Ishikawa (cell line): Measurements from ENCODE around the gene EDN1.

Source experiments
- CEBPB ChIP-seq: IDR thresholded peaks from 2 replicates; pipeline ENCODE4 v1.6.1; 2012
- CREB1 ChIP-seq: IDR thresholded peaks from 2 replicates; pipeline ENCODE4 v1.6.1; 2012; ENCODE audit warnings: low read depth
- EGR1 ChIP-seq: IDR thresholded peaks from 2 replicates; pipeline ENCODE4 v1.6.1; 2012
- EP300 ChIP-seq: IDR thresholded peaks from 2 replicates; pipeline ENCODE4 v1.6.1; 2012; ENCODE audit warnings: borderline replicate concordance
- FOXM1 ChIP-seq: IDR thresholded peaks from 2 replicates; pipeline ENCODE4 v1.6.1; 2012; ENCODE audit warnings: low read depth, borderline replicate concordance
- NFIC ChIP-seq: IDR thresholded peaks from 2 replicates; pipeline ENCODE4 v1.6.1; 2012
- RAD21 ChIP-seq: IDR thresholded peaks from 2 replicates; pipeline ENCODE4 v1.6.1; 2012; ENCODE audit warnings: low read depth
- TAF1 ChIP-seq: IDR thresholded peaks from 2 replicates; pipeline ENCODE4 v1.6.1; 2012; ENCODE audit warnings: low read depth, mild to moderate bottlenecking
- TCF12 ChIP-seq: IDR thresholded peaks from 2 replicates; pipeline ENCODE4 v1.6.1; 2012; ENCODE audit warnings: low read depth
- TEAD4 ChIP-seq: IDR thresholded peaks from 2 replicates; pipeline ENCODE4 v1.6.1; 2012
- YY1 ChIP-seq: IDR thresholded peaks from 2 replicates; pipeline ENCODE4 v1.6.1; 2012; ENCODE audit warnings: low read depth
- ZBTB7A ChIP-seq: IDR thresholded peaks from 2 replicates; pipeline ENCODE4 v1.6.1; 2012; ENCODE audit warnings: low read depth
- TF ChIP-seq, protein P1 (sequence below): IDR thresholded peaks from 2 replicates; pipeline ENCODE4 v1.6.1; 2012
- TF ChIP-seq, protein P2 (sequence below): IDR thresholded peaks from 2 replicates; pipeline ENCODE4 v1.6.1; 2012
- TF ChIP-seq, protein P3 (sequence below): IDR thresholded peaks from 2 replicates; pipeline ENCODE4 v1.6.1; 2012; ENCODE audit warnings: low read depth, mild to moderate bottlenecking

The EDN1 gene

DNA sequence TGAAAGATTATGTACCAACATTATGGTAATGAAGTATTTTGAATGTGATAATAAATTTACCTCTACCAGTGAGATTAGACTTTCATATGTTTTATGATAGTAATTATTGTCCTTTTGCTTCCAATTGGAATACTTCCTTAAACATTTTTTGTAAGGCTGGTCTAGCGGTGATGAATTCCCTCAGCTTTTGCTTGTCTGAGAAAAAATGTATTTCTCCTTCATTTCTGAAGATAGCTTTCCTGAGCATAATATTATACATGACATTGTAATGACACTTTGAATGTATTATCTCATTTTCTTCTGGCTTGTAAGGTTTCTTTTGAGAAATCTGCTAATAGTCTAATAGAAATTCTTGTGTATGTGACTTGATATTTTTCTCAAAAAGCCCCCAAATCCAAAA is 18.6 kb upstream of the EDN1 start:
- TF ChIP-seq, protein P1, sequence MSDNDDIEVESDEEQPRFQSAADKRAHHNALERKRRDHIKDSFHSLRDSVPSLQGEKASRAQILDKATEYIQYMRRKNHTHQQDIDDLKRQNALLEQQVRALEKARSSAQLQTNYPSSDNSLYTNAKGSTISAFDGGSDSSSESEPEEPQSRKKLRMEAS, result no peak
- TF ChIP-seq NFIC (no peak), EP300 (no peak), EGR1 (no peak), TAF1 (no peak)

DNA sequence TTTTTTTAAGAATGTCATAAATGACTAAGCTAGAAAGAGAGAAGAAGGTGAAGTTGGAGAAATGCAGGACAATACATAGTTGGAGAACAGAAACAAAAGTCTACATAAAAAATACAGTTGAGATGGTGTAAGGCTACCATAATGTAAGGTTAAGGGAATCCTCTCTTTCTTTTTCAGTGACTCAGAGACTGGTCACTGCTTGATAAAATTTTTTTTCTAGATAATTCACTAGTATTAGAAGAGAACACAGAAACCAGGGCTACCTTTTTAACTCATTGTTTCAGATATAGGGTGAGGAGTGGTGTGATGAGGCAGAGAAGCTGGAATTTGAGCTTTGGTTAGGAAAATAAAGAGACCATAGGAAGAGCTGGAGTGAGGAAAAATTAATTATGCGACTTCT is 18.2 kb upstream of the EDN1 start:
- TF ChIP-seq EGR1 (no peak), FOXM1 (no peak), TCF12 (no peak), RAD21 (no peak), CREB1 (no peak), YY1 (no peak), EP300 (no peak), TAF1 (no peak), CEBPB (no peak), TEAD4 (no peak), NFIC (no peak), ZBTB7A (no peak)
- TF ChIP-seq, protein P2, sequence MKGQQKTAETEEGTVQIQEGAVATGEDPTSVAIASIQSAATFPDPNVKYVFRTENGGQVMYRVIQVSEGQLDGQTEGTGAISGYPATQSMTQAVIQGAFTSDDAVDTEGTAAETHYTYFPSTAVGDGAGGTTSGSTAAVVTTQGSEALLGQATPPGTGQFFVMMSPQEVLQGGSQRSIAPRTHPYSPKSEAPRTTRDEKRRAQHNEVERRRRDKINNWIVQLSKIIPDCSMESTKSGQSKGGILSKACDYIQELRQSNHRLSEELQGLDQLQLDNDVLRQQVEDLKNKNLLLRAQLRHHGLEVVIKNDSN, result no peak
- TF ChIP-seq, protein P3, sequence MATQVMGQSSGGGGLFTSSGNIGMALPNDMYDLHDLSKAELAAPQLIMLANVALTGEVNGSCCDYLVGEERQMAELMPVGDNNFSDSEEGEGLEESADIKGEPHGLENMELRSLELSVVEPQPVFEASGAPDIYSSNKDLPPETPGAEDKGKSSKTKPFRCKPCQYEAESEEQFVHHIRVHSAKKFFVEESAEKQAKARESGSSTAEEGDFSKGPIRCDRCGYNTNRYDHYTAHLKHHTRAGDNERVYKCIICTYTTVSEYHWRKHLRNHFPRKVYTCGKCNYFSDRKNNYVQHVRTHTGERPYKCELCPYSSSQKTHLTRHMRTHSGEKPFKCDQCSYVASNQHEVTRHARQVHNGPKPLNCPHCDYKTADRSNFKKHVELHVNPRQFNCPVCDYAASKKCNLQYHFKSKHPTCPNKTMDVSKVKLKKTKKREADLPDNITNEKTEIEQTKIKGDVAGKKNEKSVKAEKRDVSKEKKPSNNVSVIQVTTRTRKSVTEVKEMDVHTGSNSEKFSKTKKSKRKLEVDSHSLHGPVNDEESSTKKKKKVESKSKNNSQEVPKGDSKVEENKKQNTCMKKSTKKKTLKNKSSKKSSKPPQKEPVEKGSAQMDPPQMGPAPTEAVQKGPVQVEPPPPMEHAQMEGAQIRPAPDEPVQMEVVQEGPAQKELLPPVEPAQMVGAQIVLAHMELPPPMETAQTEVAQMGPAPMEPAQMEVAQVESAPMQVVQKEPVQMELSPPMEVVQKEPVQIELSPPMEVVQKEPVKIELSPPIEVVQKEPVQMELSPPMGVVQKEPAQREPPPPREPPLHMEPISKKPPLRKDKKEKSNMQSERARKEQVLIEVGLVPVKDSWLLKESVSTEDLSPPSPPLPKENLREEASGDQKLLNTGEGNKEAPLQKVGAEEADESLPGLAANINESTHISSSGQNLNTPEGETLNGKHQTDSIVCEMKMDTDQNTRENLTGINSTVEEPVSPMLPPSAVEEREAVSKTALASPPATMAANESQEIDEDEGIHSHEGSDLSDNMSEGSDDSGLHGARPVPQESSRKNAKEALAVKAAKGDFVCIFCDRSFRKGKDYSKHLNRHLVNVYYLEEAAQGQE, result no peak
- TF ChIP-seq, protein P1, result no peak

DNA sequence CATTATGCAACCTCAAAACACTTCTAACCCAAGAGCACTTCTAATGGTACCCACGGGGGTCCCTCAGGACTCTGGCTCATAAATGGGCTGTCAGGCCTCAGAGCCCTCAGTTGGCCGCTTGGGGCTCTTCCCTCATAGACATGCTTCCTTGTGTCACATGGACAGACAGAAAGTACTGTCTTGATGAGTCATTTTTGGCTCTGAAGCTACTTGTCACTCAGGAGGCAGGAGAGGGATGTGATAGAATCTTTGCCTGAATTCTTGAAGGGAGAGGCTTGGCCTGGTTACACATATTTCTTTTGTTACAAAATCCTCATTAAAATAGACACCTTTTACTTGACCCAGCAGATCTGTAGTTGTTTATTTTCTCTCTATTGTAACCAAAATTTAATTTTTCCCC is 15.1 kb upstream of the EDN1 start:
- TF ChIP-seq TEAD4, result no peak
- TF ChIP-seq, protein P1, result no peak
- no peak for TF ChIP-seq EGR1
- TF ChIP-seq YY1, result no peak
- TF ChIP-seq FOXM1, result no peak
- TF ChIP-seq RAD21, result no peak
- TF ChIP-seq ZBTB7A, result no peak
- no peak for TF ChIP-seq TAF1
- no peak for TF ChIP-seq CEBPB
- no peak for TF ChIP-seq TCF12

DNA sequence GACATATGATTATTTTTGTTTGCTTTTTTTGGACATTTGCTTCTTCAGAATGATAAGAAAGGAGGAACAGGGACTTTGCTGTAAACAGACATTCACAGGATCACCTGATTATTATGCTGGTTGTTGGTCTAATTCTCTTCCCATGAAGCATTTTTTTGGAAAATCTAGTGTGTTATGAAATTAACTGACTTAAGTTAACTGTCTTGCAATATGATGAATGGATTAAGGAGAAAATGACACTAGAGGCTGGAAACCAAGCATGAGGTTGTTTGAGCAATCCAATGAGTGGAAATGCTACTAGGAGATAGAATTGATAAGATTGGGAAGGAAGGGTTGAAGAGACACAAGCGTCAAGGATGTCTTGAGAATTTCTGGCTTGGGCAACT is 13.2 kb upstream of the EDN1 start:
- TF ChIP-seq CREB1, result no peak
- TF ChIP-seq YY1, result no peak
- TF ChIP-seq NFIC, result no peak
- TF ChIP-seq TCF12, result no peak

DNA sequence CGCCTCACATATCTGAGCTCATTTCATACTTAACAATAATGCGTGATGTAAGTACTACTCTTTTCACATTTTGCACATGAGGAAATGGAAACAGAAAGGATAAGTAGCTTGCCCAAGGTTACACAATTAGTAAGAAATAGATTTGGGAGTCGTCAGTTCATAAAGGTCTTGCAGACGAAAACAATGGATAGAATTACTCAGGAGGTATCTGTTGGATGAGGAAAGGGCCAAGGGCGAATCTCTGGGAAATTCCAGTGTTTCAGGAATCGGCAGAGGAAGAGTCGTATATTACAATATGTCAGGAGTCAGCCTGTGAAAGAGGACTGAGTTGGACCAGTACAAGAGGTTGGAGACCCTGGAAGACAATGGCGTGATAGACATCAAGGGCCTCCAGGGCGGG is 12.8 kb upstream of the EDN1 start:
- TF ChIP-seq, protein P2, result no peak
- TF ChIP-seq FOXM1 (no peak), TAF1 (no peak), CREB1 (no peak), CEBPB (no peak), NFIC (no peak), EP300 (no peak), YY1 (no peak), ZBTB7A (no peak)
- TF ChIP-seq, protein P3, result no peak

DNA sequence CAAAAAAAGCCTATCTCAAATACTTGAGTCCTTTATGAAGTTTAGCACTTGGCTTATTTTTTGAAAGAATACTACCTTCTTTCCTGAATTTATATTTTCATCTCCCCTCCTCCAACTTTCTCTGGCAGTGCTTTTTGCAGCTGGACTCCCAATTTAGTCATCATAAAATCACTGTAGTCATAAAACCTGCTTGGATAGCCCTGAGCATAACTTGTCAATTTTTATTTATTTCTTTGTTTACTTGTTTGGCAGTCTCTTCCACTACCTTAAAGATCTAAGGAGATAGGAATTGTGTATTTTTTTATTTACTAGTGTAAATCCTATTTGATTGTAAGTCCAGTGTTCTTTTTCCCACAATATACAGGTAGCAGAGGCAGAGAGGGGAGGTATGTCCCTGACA is 11.2 kb upstream of the EDN1 start:
- TF ChIP-seq CREB1 (no peak), TAF1 (no peak), RAD21 (no peak), NFIC (no peak), TEAD4 (no peak), EP300 (no peak), YY1 (no peak), FOXM1 (no peak), CEBPB (no peak)
- TF ChIP-seq, protein P1, result no peak
- TF ChIP-seq, protein P2, result no peak
- TF ChIP-seq, protein P3, result no peak
